Psoas muscle (tissue), 8 donors: ENCODE results near the gene YWHAH. TPM values are rescaled to one million over a fixed set of nuclear protein-coding genes. Genes with fewer than 3 reads are reported as not detected.

Experiments
- ATAC-seq, 4 donors: fragments of 200-7000 bp; cut with Tn5 transposase; one replicate each; pipeline ENCODE4 v1.9.1; 2020; ENCODE audit warnings: moderate library complexity in 3 of 4, mild to moderate bottlenecking in 2 of 4
- DNase-seq, 2 donors: peaks; one replicate each; pipeline ENCODE4 v3.0.0-alpha.2; 2020
- H3K27ac ChIP-seq: fragments of 200-600 bp; one replicate; pipeline ENCODE4 v1.8.0; 2022
- H3K27me3 ChIP-seq, 3 donors: fragments of 200-600 bp in 1 of 3; one replicate each; pipeline versions ENCODE4 v1.6.1 to v1.8.0; 2013 to 2022; ENCODE audit warnings: low read length in 2 of 3, mild to moderate bottlenecking in 2 of 3, moderate library complexity in 1 of 3; ENCODE audit not compliant: insufficient read depth in 3 of 3
- H3K36me3 ChIP-seq, 2 donors: fragments of 200-600 bp in 1 of 2; one replicate each; pipeline versions ENCODE4 v1.6.1 to v1.8.0; 2013 to 2022; ENCODE audit warnings: low read depth in 1 of 2, mild to moderate bottlenecking in 1 of 2, moderate library complexity in 1 of 2; ENCODE audit not compliant: insufficient read depth in 1 of 2
- H3K4me1 ChIP-seq: fragments of 200-600 bp; one replicate; pipeline ENCODE4 v1.8.0; 2022
- H3K4me3 ChIP-seq: fragments of 200-600 bp; one replicate; pipeline ENCODE4 v1.8.0; 2022; ENCODE audit warnings: mild to moderate bottlenecking
- H3K9me3 ChIP-seq: fragments of 200-600 bp; one replicate; pipeline ENCODE4 v1.8.0; 2022
- CTCF ChIP-seq: fragments of 200-600 bp; IDR thresholded peaks from one replicate; pipeline ENCODE4 v1.8.0; 2022; ENCODE audit warnings: antibody characterized with exemption
- WGBS, 3 donors: extraction: QIAGEN DNeasy Blood & Tissue Kit; methylation state at CpG; one replicate each; pipeline versions ENCODE4 v1.1.6 to v1.1.7; 2013; 5-methylcytosine and 5-hydroxymethylcytosine counted together
- intact Hi-C, 2 donors: fragments of 100-400 bp; cut with DNase I; formaldehyde crosslinking; loops; one replicate each; pipeline versions ENCODE4 v1.11.0 to v1.14.2; 2022
- polyA plus RNA-seq, 3 donors: library from polyadenylated mRNA; stranded (reverse); fragments of 200-250 nt; gene quantifications; one replicate each; pipeline ENCODE4 v1.2.3, GENCODE V29; 2013
- total RNA-seq, 4 donors: library from RNA; stranded (reverse); fragmentation: NEBNext Ultra II Directional in 2 of 4; extraction: Animal tissue kit (Norgen Biotek cat#: 25700) in 2 of 4; gene quantifications; one replicate each; pipeline versions ENCODE4 v1.2.1 to v1.2.4, GENCODE V29; 2021 to 2023
- donor health status: healthy with polysubstance abuse.
- donor health status: DM: no; HTN: no; CAD: no; lungs with moderate emphysema.
- donor health status: Bipolar disorder and iron deficiency.
- donor health status: healthy.
- donor health status: DM: yes; HTN: yes; CAD: no.
- donor health status: DM: no; HTN: no; CAD: no.
- donor health status: DM: no; HTN: no; CAD: no.
- donor health status: DM: yes; HTN: yes; CAD: no.

YWHAH gene
- total and polyA plus RNA-seq, 7 donors = 47.8 to 133 (median 53.4) TPM

GRCh38 chr22:31912407-31912743 is 32.0 kb upstream of the YWHAH start:
- ATAC-seq (no peak), DNase-seq (no peak)
- Histone ChIP-seq H3K27me3 (no peaks in the 10 kb centered on the region), H3K4me3 (no peak overlapping the region), H3K9me3 (no peaks in the 10 kb centered on the region), H3K27ac (no peak overlapping the region), H3K36me3 (no peaks in the 10 kb centered on the region), H3K4me1 (no peaks in the 10 kb centered on the region)
- 53 to 73% (median 56%) methylated on average over 1 of the region's 1 CpG for WGBS, 3 donors
- intact Hi-C loops = no loop called here
- TF ChIP-seq CTCF = no peak

- Histone ChIP-seq H3K27me3 (no peaks in the 10 kb centered on the region), H3K4me3 (no peak overlapping the region), H3K9me3 (no peaks in the 10 kb centered on the region), H3K36me3 (no peaks in the 10 kb centered on the region), H3K4me1 (peaks cover 8% of the 10 kb centered on the region), H3K27ac (no peak overlapping the region)
- DNase-seq = no peak
- 90 to 99% (median 92%) methylated on average over 10 of the region's 10 CpGs for WGBS, 3 donors
- no peak for TF ChIP-seq CTCF
- intact Hi-C loops = no loop called here
- no peak for ATAC-seq
Observed at GRCh38 chr22:31915586-31915985, 28.7 kb upstream of the YWHAH start.

GRCh38 chr22:31917227-31917921 is 27.0 kb upstream of the YWHAH start:
- Histone ChIP-seq H3K4me1 (peaks cover 8% of the 10 kb centered on the region), H3K9me3 (no peaks in the 10 kb centered on the region), H3K36me3 (no peaks in the 10 kb centered on the region), H3K27ac (no peak overlapping the region), H3K27me3 (no peaks in the 10 kb centered on the region), H3K4me3 (no peak overlapping the region)
- TF ChIP-seq CTCF = no peak
- 76 to 78% (median 78%) methylated on average over 17 of the region's 17 CpGs for WGBS, 3 donors
- ATAC-seq = no peak
- intact Hi-C loops = no loop called here
- DNase-seq = peak in 1 of 2 donors; percentile 39

- Histone ChIP-seq H3K27me3 (no peaks in the 10 kb centered on the region), H3K27ac (no peak overlapping the region), H3K9me3 (no peaks in the 10 kb centered on the region), H3K4me3 (no peak overlapping the region), H3K36me3 (no peaks in the 10 kb centered on the region), H3K4me1 (peaks cover 8% of the 10 kb centered on the region)
- intact Hi-C loops = no loop called here
- 81 to 84% (median 81%) methylated on average over 3 of the region's 3 CpGs for WGBS, 3 donors
- ATAC-seq = no peak
- DNase-seq = no peak
- no peak for TF ChIP-seq CTCF
Observed at GRCh38 chr22:31919730-31920129, 24.6 kb upstream of the YWHAH start.

- 93 to 95% (median 94%) methylated on average over 3 of the region's 3 CpGs for WGBS, 3 donors
- H3K4me1 ChIP-seq = peaks cover 8% of the 10 kb centered on the region
- no peak for ATAC-seq
Observed at GRCh38 chr22:31920306-31920705, 24.0 kb upstream of the YWHAH start.

More at GRCh38 chr22:31920306-31920705, 24.0 kb upstream of the YWHAH start:
- H3K27me3 ChIP-seq = no peaks in the 10 kb centered on the region
- H3K9me3 ChIP-seq = no peaks in the 10 kb centered on the region
- no peak for DNase-seq
- H3K36me3 ChIP-seq = no peaks in the 10 kb centered on the region
- no peak for TF ChIP-seq CTCF
- intact Hi-C loops = no loop called here
- no peak overlapping the region for H3K4me3 ChIP-seq
- H3K27ac ChIP-seq = no peak overlapping the region
